Erythroblast (primary cell): ENCODE results near the gene FBLN5.

ENCODE experiments used
- GATA1 ChIP-seq: IDR thresholded peaks from 2 replicates; pipeline ENCODE4 v1.6.1; 2011; ENCODE audit warnings: low read depth, mild to moderate bottlenecking, control low read depth, low read length, moderate library complexity
- POLR2A ChIP-seq: IDR thresholded peaks from 2 replicates; pipeline ENCODE4 v1.6.1; 2011; ENCODE audit warnings: mild to moderate bottlenecking, low read length

DNA sequence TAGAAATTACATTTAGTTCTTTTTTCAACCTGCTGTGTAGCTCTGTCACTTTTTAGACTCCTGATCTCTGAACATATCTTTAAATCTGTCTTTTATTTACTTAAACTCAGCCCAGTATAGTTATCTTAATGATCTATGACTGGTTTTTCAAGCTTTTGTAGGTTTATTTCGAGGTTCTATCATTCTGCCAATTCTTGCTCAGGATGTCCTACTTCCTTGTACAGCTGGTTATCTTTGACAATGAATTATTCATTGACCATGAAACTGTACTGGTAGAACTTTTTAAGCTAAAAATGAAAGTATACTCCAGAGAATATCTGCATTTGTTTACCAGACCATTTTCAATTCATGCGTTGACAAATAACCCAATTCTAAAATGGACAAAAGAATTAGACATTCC is 118.0 kb downstream of the FBLN5 start:
- TF ChIP-seq POLR2A (no peak), GATA1 (no peak)
